NCI-H82 (cell line): Measurements from ENCODE around the gene PPFIA1.
"Not testable (repeated sequence)": the region's sequence is repeated elsewhere in the genome, so short reads cannot be mapped to it uniquely, and the experiment has no call there.

Experiments used
- DNase-seq: peaks from one replicate; lab custom pipeline; 2025; lab: John Stamatoyannopoulos, UW

PPFIA1 gene

DNA sequence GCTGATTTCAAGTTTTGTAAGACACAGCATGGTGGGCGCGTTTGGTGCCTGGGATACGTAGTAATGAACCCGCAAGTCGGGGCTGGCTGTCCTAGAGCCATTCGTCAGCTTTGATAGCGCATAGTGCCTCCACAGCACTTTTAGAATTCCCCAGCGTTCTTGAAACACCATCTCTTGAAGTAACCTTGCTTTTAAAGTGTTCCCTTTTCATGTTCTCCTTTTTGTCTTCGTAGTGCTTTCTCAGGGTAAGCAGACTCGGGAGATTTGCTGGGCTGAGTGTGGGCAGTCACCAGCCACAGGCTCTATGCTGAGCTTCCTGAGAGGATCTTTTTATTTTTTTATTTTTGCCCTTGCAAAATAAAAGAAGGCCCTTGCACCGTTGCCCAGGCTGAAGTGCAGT is 88.3 kb downstream of the PPFIA1 start:
- DNase-seq, result no peak

DNA sequence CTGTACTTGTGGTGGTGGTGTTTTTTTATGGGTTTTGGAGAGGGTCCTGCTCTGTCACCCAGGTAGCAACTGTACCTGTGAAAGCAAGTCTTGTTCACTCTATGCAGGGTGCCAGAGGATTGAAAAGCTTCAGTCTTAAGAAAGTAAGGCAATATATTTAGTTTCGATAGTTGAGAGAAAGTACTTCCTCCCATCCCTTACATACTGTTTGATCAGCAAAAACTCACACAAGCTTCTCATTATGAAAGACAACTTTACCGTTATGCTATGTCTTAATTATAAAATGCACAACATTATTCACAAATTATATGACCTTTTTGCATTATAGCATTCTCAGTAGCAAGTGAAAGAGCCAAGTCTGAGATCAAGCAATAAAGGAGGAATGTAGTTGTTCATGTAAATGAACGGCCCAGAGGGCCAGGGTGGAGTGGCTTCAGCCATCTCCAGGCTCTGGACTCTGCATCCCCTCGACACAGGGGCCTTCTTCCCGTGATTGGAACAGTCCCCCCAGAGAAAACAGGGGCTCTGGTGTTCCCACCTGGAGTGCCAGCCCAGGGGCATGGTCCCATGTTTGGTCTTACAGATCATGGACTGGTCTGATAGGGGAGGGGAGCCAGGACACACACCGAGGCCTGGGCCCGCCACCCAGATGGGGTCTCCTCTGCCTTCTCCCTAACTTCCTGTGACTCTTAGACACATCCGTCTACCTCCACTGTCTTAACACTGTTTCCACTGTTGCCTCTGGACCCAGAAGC is 89.1 kb downstream of the PPFIA1 start:
- no peak for DNase-seq

DNA sequence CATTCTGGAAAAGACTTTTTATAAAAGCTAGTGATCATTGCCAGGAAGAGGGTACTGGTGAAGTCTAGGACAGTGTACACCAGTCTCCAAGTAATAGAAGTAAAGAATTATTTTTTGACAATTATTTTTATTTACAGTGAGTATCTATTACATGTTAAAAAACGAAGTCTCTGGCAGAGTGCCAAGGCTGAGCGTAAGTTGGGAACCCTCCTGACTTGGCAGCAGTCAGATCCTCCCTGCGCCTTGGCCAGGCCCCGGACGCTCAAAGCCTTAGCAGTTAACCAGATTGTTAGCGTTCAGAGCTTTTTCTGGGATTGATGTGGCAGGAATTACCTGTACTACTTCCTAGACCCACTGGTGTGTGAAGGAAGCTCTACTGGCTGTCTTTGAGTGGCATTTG is 89.7 kb downstream of the PPFIA1 start:
- DNase-seq, result peak; percentile 3

DNA sequence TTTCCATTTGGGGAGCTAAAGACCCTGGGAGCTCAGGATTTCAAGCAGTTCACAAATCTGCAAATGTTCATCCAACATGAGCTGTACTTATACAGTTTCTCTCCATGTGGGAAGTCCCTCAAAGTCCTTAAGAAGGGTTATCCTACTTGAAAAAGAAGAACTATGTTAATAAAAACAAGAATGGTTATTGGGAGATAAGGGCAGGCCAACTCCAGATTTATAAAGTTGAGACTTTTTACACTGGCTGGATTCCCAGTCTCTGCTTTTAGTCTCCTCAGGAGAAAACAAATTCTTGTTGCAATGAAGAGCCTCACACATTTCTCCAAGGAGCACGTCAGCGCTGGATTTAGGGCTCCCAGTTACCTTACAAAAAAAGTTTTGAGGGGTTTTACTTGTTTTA is 93.7 kb downstream of the PPFIA1 start:
- no peak for DNase-seq

DNA sequence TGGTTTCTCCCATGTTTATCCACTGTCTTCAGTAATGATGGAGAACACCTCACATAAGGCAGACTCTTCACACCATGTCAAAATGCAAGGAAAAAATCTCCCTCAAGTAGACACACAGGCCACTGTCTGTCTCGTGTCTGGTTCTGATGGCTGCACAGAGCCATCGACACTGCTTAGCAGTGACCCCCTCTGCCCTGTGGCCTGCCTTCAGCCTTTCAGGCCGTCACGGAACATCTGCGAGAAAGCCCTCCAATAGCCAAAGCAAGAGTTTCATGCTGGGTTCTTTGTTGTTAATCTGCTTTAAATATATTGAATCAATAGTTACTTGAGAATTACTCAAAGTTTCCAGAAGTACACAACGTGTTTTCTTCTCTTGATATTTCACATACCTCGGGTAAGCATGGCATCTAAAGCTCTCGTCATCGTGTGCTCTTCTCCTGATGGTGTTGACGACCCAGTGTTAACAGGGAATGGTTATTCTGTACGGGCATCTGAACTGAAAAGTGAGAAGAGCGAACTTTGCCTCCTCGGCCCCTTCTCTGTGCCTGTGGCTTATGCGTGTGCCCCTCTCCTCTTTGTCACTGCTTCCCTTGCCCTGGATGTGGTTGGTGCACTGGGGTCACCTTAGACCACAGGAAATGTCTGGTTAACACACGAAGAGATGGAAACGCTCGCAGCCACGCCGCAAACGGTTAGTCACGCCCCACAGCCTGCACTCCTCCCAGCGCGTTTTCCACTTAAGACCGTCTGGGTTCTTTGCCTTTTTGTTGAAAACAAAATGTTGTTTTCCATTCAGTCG is 94.5 kb downstream of the PPFIA1 start:
- DNase-seq, result no peak

DNA sequence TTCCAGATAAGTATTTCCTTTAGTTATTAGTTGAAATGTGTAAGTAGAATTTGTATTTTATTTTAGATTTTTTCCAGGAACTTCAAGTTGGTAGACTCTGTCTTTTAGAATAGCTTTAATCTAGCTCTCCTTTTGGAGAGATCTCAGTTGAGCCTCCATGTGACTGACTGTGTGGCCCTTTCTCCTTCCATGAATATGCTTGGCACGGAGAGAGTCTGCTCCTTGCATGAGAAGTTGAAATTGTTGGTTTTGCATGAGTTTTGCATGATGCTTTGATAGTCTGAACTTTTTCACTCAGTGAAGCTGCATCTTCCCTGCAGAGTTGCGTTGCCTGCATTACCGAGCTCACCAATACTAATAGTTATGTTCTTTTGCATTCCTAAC is 95.0 kb downstream of the PPFIA1 start:
- DNase-seq, result no peak

DNA sequence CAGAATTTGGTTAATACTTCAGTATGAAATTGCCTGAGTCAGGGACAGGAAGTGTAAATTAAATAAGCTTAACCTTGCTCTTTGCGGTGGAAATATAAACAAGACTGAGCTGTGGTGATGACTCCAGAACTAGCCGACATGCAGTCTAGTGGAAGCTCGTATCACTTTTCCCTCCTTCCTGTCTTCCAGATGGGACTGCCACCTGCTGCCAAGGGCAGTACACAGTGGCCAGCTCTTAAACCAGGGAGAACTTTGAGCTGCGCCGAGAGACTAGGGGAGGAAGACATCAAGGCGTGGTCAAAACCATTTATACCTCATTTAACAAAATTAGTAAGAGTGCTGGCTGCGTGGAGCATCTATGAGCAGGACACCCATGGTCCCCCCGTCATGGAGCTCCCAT is 96.6 kb downstream of the PPFIA1 start:
- no peak for DNase-seq

DNA sequence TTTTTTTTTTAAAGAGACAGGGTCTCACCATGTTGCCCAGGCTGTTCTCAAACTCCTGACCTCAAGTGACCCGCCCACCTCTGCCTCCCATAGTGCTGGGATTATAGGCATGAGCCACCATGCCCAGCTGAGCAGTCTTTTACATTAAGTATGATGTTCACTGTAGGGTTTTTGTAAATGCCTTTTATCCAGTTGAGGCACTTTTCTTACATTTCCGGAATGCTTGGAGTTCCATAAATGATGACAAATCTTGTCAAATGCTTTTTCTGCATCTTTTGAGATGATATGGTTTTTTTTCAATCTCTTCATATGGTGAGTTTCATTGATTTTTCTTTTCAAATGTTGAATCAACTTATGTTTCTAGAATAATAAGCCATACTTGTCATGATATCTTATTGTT is 98.5 kb downstream of the PPFIA1 start:
- no peak for DNase-seq

DNA sequence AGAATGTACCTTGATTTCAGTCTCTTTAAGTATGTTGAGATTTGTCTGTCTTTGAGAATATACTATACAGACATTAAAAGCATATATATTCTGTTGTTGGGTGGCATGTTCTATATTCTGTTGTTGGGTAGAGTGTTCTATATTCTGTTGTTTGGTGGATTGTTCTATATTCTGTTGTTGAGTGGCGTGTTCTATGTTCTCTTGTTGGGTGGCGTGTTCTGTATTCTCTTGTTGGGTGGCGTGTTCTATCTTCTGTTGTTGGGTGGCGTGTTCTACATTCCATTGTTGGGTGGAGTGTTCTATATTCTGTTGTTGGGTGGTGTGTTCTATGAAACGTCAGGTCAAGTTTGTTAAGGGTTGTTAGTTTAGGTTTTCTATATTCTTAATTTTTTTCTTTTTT is 100.8 kb downstream of the PPFIA1 start:
- no peak for DNase-seq

DNA sequence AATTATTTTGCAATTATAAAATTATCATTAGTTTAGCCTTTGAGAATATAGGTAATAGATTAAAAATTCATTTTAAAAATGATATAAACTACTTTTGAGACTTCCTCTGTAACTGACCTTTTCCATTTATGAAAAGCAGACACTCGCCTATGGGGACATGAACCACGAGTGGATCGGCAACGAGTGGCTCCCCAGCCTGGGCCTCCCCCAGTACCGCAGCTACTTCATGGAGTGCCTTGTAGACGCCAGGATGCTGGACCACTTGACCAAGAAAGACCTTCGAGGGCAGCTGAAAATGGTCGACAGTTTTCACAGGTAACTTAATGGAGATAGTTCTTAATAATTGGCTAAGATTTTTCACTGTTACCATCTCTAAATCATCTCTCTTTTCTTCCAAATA is 101.6 kb downstream of the PPFIA1 start:
- no peak for DNase-seq

DNA sequence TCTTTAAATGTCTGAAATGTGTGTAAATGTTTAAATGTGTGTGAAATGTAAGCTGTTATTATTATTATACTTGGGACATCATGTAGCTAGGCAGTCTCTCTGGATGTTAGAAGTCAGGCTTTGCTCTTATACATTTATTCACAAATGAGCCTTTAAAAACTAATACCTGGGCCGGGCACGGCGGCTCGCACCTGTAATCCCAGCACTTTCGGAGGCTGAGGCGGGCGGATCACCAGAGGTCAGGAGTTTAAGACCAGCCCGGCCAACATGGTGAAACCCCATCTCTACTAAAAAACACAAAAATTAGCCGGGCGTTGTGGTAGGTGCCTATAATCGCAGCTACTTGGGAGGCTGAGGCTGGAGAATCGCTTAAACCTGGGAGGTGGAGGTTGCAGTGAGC is 106.1 kb downstream of the PPFIA1 start:
- no peak for DNase-seq

DNA sequence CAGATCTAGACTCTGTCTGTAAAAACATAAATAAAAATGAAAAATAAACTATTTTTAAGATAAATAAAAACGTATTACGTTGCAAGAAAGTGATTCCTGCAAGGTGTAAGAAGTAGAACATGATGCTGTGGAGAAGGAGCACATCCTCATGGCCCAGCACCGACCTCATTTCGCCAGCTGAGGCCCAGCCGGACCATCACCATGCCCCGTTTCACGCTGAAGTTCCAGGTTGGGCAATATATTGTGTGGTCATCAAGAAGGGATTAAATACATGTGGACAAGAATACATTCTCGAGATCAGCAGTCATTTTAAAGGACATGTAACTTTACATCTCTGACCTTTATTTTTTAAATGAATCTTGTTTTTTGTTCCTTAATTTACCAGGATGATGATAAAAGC is 107.2 kb downstream of the PPFIA1 start:
- no peak for DNase-seq

DNA sequence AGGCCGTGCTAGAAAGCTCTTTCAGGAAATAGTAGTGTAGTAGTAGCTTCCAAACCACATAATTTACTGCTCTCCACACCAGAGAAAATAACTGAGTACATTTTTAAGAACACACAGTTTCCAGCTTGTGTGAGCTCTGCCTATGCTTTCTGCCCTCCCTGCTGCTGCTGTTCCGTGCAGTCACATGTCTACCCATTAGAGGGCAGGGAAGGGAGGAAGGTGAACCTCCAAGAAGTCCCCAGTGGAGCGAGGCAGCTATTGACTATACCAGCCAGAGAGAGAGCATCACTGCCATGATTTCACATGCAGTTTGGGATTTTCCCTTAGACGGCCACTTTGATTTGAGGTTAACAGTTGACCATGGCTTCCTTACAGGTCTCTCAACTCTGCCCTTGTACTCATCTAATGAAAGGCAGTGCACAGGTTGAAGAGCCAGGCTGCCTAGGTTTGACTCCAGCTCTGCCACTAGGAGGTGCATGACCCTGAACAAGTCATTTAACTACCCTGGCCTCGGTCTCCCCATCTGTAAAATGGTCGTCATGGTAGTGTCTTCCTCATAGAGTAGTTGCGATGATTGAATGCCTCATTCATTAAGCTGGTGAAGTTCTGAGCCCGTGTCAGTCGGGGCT is 108.1 kb downstream of the PPFIA1 start:
- no peak for DNase-seq

DNA sequence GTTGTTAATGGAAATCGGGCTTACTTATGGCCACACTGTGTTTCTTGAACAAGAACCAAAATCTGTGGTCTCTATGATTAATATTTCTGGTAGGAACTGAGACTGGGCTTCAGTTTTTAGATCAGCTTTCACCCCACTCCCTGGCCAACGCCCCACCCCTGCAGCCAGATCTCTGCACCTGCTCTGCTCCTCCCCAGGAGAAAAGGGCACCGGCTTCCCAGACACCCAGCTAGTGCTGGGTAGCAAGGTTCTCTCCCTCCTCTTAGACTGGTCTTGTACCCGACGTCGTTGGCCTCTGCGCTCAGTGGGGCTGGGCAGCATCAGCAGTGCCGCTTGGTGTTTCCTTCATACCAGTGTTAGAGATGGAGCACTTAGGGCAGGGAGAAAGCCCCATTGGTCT is 110.9 kb downstream of the PPFIA1 start:
- no peak for DNase-seq

DNA sequence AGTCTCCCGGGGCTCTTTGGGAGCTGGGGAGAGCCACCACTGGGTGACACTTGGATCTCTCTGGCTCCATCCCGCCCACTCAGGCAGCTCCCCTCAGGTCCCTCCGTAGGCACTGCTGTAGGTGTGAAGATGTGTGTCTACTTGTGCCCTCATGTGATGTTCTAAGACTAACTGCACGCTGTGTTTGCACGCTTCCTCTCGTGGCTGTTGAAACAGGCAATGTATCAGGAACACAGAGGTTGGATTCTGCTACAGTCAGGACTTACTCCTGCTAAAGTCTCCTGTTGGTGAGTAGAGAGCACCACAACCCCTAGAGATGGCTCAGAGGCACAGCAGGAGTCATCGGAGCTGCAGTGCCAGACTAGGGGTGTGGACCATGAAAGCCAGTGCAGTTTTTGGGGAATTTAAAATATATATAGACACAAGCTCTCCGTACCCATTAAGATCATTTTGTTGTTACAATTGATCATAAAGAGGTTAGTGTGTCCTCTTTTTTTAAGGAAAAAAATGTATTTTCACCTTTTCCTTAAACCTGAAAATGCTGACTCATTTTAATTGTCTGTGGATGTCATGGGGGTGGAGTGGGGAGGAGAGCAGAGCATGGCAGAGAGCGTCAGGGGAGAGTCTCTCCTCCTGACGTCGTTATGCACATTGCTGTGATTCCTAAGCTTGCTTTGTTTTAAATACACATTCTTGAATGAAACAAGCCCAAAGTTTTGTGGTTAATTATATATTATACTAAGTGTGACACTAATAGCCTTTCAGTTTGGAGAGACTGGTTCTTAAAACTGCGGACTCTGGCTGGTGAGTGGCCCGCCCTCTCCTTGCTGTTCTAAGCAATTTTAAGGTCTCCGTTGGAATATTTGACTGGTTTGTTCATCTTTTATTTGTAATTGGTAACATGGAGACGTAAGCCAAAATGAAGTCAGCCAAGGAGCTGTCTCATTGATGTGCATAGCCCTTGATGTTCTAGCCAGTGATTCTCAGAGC is 111.7 kb downstream of the PPFIA1 start:
- DNase-seq, result no peak

DNA sequence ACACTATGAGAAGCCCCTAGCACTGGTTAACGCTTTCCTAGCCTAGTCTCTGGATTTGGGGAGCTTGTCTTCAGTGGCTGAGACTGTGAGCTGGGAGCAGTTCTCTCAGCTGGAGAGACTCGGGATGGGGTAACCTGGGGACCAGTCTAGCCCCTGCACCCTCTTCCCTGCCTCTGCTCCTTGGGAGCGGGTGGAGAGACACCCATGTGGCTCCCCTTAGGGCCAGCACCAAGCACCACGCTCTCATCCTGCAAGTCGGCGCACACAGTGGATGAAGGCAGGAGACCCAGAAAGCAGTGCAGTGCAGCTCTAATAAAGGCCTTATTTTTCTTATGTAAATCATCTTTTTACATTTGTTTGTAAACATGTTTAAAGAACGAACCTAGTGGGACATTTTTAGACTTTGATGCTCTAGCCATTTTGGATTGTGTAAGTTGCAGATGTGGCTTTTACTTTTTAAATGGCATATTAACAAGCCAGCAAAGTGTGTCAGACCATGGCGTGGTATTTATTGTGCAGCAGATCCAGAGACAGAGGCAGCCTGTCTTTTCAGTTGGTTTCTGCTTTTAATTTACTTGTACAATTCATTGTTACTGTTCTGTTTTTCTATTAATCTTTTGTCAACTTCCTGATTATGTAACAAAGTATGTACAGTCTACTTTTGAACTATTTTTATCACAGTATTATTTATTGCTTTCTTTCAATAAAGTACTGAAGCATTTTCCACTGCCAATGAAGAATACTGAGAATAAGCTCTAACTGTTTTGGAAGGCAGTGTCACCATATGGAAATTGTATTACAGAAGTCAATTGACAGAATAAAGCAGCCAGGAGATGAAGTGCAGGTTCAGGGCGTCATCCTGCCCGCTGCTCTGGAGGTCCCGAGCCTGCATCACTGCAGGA is 113.4 kb downstream of the PPFIA1 start:
- no peak for DNase-seq

DNA sequence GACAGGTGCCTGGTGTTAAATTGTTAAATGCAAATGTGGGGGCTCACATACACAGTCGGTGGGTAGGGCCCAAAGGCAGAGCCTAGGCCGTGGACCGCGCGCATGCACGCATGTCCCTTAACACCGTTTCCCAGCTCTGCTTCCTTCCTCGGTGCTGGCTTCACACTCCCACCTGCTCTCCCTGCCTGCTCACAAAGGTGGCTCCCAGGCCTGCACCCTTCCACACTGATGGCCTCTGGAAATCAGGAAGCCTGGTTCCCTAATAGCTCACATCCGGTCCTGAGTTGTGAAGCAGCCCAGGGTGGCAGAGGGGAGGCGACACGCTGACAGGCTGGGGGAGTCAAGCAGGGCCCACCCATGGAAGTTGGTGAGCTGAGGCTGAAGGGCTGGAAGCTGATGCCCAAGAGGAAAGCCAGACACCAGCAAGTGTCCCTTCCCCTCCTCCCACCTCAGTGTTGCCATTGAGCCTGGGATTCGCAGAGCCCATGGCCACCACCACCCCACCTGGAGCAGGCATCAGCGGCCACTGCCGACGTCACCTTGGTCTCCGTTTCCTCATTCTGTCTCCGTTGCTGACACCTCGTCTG is 114.2 kb downstream of the PPFIA1 start:
- DNase-seq, result no peak

DNA sequence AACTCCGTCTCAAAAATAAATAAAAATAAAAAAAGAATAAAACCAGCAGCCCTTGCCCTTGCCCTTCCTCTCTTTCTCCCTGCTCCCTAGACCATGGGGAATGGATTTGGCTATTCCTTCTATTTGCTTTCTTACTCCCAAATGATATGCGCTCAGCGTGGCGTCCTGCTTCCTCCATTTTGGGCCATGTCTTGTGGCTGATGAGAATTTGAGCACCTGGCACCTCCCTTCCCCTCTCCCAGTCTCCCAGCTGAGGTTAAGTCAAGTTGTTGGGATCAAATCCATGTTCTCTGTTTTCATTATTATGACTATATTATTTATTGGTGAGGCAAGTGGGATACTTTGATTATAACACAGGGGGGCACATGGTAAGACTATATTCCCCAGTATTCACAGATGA is 117.1 kb downstream of the PPFIA1 start:
- DNase-seq, result no peak

DNA sequence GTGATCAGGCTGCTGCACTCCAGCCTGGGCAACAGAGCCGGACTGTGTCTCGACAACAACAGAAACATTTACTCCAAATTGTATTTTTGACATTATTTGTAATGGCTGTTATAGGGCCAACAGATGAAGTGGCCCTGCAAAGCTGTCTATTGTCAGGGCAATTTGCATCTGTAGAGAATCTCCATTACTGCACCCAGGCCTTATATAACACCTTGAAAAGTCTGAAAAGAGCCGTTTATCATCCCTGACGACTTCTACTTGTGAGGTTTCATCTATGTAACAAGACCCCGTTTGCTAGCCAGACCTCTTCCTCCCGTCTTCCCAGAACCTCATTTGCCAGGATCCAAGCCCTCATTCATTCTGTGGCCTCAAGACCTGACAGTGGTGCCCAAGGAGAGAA is 118.7 kb downstream of the PPFIA1 start:
- DNase-seq, result no peak

DNA sequence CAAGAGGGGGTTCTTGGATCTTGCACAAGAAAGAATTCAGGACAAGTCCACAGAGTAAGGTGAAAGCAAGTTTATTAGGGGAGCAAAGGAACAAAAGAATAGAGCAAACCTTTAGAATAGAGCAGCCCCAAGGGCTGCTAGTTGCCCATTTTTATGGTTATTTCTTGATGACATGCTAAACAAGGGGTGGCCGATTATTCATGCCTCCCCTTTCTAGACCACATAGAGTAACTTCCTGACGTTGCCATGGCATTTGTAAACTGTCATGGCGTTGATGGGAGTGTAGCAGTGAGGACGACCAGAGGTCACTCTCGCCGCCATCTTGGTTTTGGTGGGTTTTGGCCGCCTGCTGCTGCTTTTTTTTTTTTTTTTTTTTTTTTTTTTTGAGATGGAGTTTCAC is 120.4 kb downstream of the PPFIA1 start:
- not testable (repeated sequence) for DNase-seq
